Prostate gland (tissue), 2 donors: ENCODE measurements around the gene FARS2. TPM values are rescaled to one million over a fixed set of nuclear protein-coding genes. Genes with fewer than 3 reads are reported as not detected.

Experiments used
- DNase-seq: peaks from one replicate; pipeline ENCODE4 v3.0.0-alpha.2; 2019; ENCODE audit warnings: low spot score
- H3K27ac ChIP-seq, 2 donors: fragments of 200-600 bp; sonication (generic); 2 replicates each; pipeline ENCODE4 v1.5.1; 2017 to 2019
- H3K27me3 ChIP-seq: fragments of 200-600 bp; sonication (generic); replicated peaks from 2 replicates; pipeline ENCODE4 v1.5.1; 2019; ENCODE audit not compliant: insufficient read depth
- H3K36me3 ChIP-seq, 2 donors: fragments of 200-600 bp; sonication (generic); 1 replicate in 1 of 2; 2 replicates in 1 of 2; pipeline versions ENCODE4 v1.5.1 to v1.8.1; 2017 to 2019
- H3K4me1 ChIP-seq: fragments of 200-600 bp; sonication (generic); replicated peaks from 2 replicates; pipeline ENCODE4 v1.5.1; 2019
- H3K4me3 ChIP-seq, 2 donors: fragments of 200-600 bp; sonication (generic); 2 replicates each; pipeline ENCODE4 v1.5.1; 2017 to 2019
- H3K9me3 ChIP-seq: fragments of 200-600 bp; sonication (generic); 2 replicates; pipeline ENCODE4 v1.5.1; 2017
- CTCF ChIP-seq, 4 experiments: fragments of 200-600 bp in 2 of 4; fragments of 450-650 bp in 2 of 4; sonication (generic) in 2 of 4; IDR thresholded peaks; 1 replicate in 3 of 4; 2 replicates in 1 of 4; pipeline ENCODE4 v1.5.1; 2016 to 2019; ENCODE audit warnings: antibody characterized with exemption in 4 of 4, mild to moderate bottlenecking in 2 of 4, moderate library complexity in 2 of 4
- POLR2A ChIP-seq: fragments of 450-650 bp; IDR thresholded peaks from one replicate; pipeline ENCODE4 v1.6.1; 2016; ENCODE audit warnings: antibody characterized with exemption, mild to moderate bottlenecking
- POLR2AphosphoS5 ChIP-seq: sonication (generic); formaldehyde crosslinking; IDR thresholded peaks from one replicate; pipeline ENCODE4 v1.6.1; 2017; ENCODE audit warnings: antibody characterized with exemption
- WGBS: methylation state at CpG from one replicate; pipeline ENCODE4 v1.1.5; 2018; 5-methylcytosine and 5-hydroxymethylcytosine counted together
- intact Hi-C: fragments of 100-400 bp; cut with DNase I; formaldehyde crosslinking; loops from one replicate; pipeline ENCODE4 v1.14.2; 2022
- total RNA-seq, 2 donors: library from RNA; depleted of rRNA; stranded (reverse); fragments of >200 nt; gene quantifications; one replicate each; pipeline ENCODE4 v1.1.0, GENCODE V29; 2016

The FARS2 gene
- total RNA-seq, 2 donors from 2014 or later: 11.6 to 19.5 TPM

GRCh38 chr6:5466281-5467136, 205.2 kb downstream of the FARS2 start:
- no peak for DNase-seq
- no peak for TF ChIP-seq POLR2AphosphoS5
- no peak for TF ChIP-seq POLR2A
- TF ChIP-seq CTCF (IDR thresholded peaks at IDR 0.05): no peak
- Histone ChIP-seq H3K27me3 (no peaks in the 10 kb centered on the region), H3K36me3 (no peaks in the 10 kb centered on the region), H3K27ac (no peak overlapping the region), H3K4me3 (no peak overlapping the region), H3K9me3 (no peaks in the 10 kb centered on the region), H3K4me1 (no peaks in the 10 kb centered on the region)
- intact Hi-C loops: no loop called here
- WGBS: 70% methylated on average over 5 of the region's 5 CpGs

GRCh38 chr6:5468586-5468985, 207.3 kb downstream of the FARS2 start:
- Histone ChIP-seq H3K36me3 (no peaks in the 10 kb centered on the region), H3K27me3 (no peaks in the 10 kb centered on the region), H3K9me3 (no peaks in the 10 kb centered on the region), H3K27ac (no peak overlapping the region), H3K4me3 (no peak overlapping the region), H3K4me1 (no peaks in the 10 kb centered on the region)
- intact Hi-C loops: no loop called here
- TF ChIP-seq POLR2AphosphoS5: no peak
- DNase-seq: no peak
- 94% methylated on average over 4 of the region's 4 CpGs for WGBS

GRCh38 chr6:5469101-5469846, 208.0 kb downstream of the FARS2 start:
- Histone ChIP-seq H3K27me3 (no peaks in the 10 kb centered on the region), H3K36me3 (no peaks in the 10 kb centered on the region), H3K4me3 (no peak overlapping the region), H3K27ac (no peak overlapping the region), H3K9me3 (no peaks in the 10 kb centered on the region), H3K4me1 (no peaks in the 10 kb centered on the region)
- no peak for DNase-seq
- 83% methylated on average over 14 of the region's 14 CpGs for WGBS
- intact Hi-C loops: no loop called here
- no peak for TF ChIP-seq POLR2AphosphoS5
- no peak for TF ChIP-seq CTCF (IDR thresholded peaks at IDR 0.05)
- TF ChIP-seq POLR2A: no peak

GRCh38 chr6:5471044-5471443, 209.7 kb downstream of the FARS2 start:
- Histone ChIP-seq H3K4me3 (no peak overlapping the region), H3K27me3 (no peaks in the 10 kb centered on the region), H3K36me3 (no peaks in the 10 kb centered on the region), H3K27ac (no peak overlapping the region), H3K9me3 (no peaks in the 10 kb centered on the region), H3K4me1 (no peaks in the 10 kb centered on the region)
- DNase-seq: peak; percentile 14
- intact Hi-C loops: no loop called here
- peak in 3 of 4 experiments; percentile 38 to 55 (median 51) for TF ChIP-seq CTCF (IDR thresholded peaks at IDR 0.05)
- TF ChIP-seq POLR2AphosphoS5: no peak
- no peak for TF ChIP-seq POLR2A
- WGBS: 17% methylated on average over 8 of the region's 8 CpGs

GRCh38 chr6:5471637-5472398, 210.5 kb downstream of the FARS2 start:
- Histone ChIP-seq H3K9me3 (no peaks in the 10 kb centered on the region), H3K27ac (no peak overlapping the region), H3K4me3 (no peak overlapping the region), H3K36me3 (no peaks in the 10 kb centered on the region), H3K4me1 (no peaks in the 10 kb centered on the region), H3K27me3 (no peaks in the 10 kb centered on the region)
- intact Hi-C loops: no loop called here
- WGBS: 89% methylated on average over 12 of the region's 12 CpGs
- TF ChIP-seq POLR2AphosphoS5: no peak
- DNase-seq: no peak
